Prostate gland (tissue), 2 donors: ENCODE measurements around the gene CFAP100.

ENCODE experiments used
- POLR2A ChIP-seq: fragments of 450-650 bp; IDR thresholded peaks from one replicate; pipeline ENCODE4 v1.6.1; 2016; ENCODE audit warnings: antibody characterized with exemption, mild to moderate bottlenecking
- TF ChIP-seq, protein P1 (sequence below), 4 experiments: fragments of 200-600 bp in 2 of 4; fragments of 450-650 bp in 2 of 4; sonication (generic) in 2 of 4; IDR thresholded peaks; 1 replicate in 3 of 4; 2 replicates in 1 of 4; pipeline ENCODE4 v1.5.1; 2016 to 2019; ENCODE audit warnings: antibody characterized with exemption in 4 of 4, mild to moderate bottlenecking in 2 of 4, moderate library complexity in 2 of 4

- TF ChIP-seq, protein P1, sequence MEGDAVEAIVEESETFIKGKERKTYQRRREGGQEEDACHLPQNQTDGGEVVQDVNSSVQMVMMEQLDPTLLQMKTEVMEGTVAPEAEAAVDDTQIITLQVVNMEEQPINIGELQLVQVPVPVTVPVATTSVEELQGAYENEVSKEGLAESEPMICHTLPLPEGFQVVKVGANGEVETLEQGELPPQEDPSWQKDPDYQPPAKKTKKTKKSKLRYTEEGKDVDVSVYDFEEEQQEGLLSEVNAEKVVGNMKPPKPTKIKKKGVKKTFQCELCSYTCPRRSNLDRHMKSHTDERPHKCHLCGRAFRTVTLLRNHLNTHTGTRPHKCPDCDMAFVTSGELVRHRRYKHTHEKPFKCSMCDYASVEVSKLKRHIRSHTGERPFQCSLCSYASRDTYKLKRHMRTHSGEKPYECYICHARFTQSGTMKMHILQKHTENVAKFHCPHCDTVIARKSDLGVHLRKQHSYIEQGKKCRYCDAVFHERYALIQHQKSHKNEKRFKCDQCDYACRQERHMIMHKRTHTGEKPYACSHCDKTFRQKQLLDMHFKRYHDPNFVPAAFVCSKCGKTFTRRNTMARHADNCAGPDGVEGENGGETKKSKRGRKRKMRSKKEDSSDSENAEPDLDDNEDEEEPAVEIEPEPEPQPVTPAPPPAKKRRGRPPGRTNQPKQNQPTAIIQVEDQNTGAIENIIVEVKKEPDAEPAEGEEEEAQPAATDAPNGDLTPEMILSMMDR (IDR thresholded peaks at IDR 0.05) = no peak
- no peak for TF ChIP-seq POLR2A
These were observed 50.8 kb downstream of the CFAP100 start for GRCh38 chr3:126445506-126445905.
